Esophagus muscularis mucosa (tissue), 4 donors: ENCODE measurements around the gene DNAH7. TPM values are rescaled to one million over a fixed set of nuclear protein-coding genes. Genes with fewer than 3 reads are reported as not detected.
"Not testable (repeated sequence)": the region's sequence is repeated elsewhere in the genome, so short reads cannot be mapped to it uniquely, and the experiment has no call there.

Experiments
- DNase-seq: peaks from one replicate; pipeline ENCODE4 v3.0.0-alpha.2; 2017; ENCODE audit errors: extremely low spot score
- H3K27ac ChIP-seq, 4 donors: fragments of 200-600 bp; sonication (generic); replicated peaks in 1 of 4; 1 replicate in 3 of 4; 2 replicates in 1 of 4; pipeline ENCODE4 v1.5.1; 2016 to 2019; ENCODE audit warnings: mild to moderate bottlenecking in 1 of 4
- H3K27me3 ChIP-seq, 4 donors: fragments of 200-600 bp; sonication (generic); one replicate each; pipeline versions ENCODE4 v1.5.1 to v1.6.0; 2016 to 2019
- H3K36me3 ChIP-seq, 4 donors: fragments of 200-600 bp; sonication (generic); one replicate each; pipeline ENCODE4 v1.5.1; 2016 to 2019
- H3K4me1 ChIP-seq, 4 donors: fragments of 200-600 bp; sonication (generic); one replicate each; pipeline ENCODE4 v1.5.1; 2016 to 2019
- H3K4me3 ChIP-seq, 4 donors: fragments of 200-600 bp; sonication (generic); 1 replicate in 2 of 4; 2 replicates in 2 of 4; pipeline ENCODE4 v1.5.1; 2016 to 2019; ENCODE audit warnings: mild to moderate bottlenecking in 4 of 4, moderate library complexity in 1 of 4
- H3K9me3 ChIP-seq, 4 donors: fragments of 200-600 bp; sonication (generic); 1 replicate in 3 of 4; 2 replicates in 1 of 4; pipeline ENCODE4 v1.5.1; 2016 to 2019
- EP300 ChIP-seq: sonication (generic); formaldehyde crosslinking; IDR thresholded peaks from one replicate; pipeline ENCODE4 v1.6.1; 2017; ENCODE audit warnings: antibody characterized with exemption
- POLR2A ChIP-seq: fragments of 450-650 bp; IDR thresholded peaks from one replicate; pipeline ENCODE4 v1.6.1; 2017; ENCODE audit warnings: antibody characterized with exemption, moderate library complexity, mild to moderate bottlenecking, low read depth
- POLR2AphosphoS5 ChIP-seq, 2 donors: sonication (generic); formaldehyde crosslinking; IDR thresholded peaks; one replicate each; pipeline ENCODE4 v1.6.1; 2017; ENCODE audit warnings: antibody characterized with exemption in 2 of 2
- WGBS: methylation state at CpG from one replicate; pipeline ENCODE4 v1.1.5; 2018; 5-methylcytosine and 5-hydroxymethylcytosine counted together
- intact Hi-C: fragments of 100-400 bp; cut with DNase I; formaldehyde crosslinking; loops from one replicate; pipeline ENCODE4 v1.15.1; 2023
- total RNA-seq, 4 donors: library from RNA; depleted of rRNA; stranded (reverse); fragments of >200 nt; gene quantifications; one replicate each; pipeline versions ENCODE4 v1.1.0 to v1.2.1, GENCODE V29; 2016
- TF ChIP-seq, protein P1 (sequence below), 3 experiments: fragments of 200-600 bp in 2 of 3; fragments of 450-650 bp in 1 of 3; sonication (generic) in 2 of 3; IDR thresholded peaks; one replicate each; pipeline ENCODE4 v1.5.1; 2017 to 2019; ENCODE audit warnings: antibody characterized with exemption in 3 of 3, mild to moderate bottlenecking in 2 of 3, moderate library complexity in 1 of 3

DNAH7 gene
- total RNA-seq, 4 donors from 2014 or later, result 0.39 to 0.98 (median 0.66) TPM

DNA sequence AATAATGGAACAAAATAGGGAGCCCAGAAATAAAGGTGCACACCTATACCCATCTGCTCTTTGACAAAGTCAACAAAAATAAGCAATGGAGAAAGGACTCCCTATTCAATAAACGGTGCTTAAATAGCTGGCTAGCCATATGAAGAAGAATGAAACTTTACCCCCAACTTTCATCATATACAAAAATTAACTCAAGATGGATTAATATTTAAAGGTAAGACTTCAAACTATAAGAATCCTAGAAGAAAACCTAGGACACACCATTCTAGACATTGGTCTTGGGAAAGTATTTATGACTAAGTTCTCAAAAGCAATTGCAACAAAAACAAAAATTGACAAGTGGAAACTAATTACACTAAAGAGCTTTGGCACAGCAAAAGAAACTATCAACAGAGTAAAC lies 139.1 kb downstream of the DNAH7 start:
- H3K9me3 ChIP-seq, result no peaks in the 10 kb centered on the region
- no peaks in the 10 kb centered on the region for H3K27me3 ChIP-seq
- H3K4me3 ChIP-seq, result no peak overlapping the region
- no peak for DNase-seq
- H3K4me1 ChIP-seq, result no peaks in the 10 kb centered on the region
- H3K27ac ChIP-seq, result no peak overlapping the region
- intact Hi-C loops, result no loop called here
- WGBS, result 95% methylated on average over 1 of the region's 1 CpG
- no peaks in the 10 kb centered on the region for H3K36me3 ChIP-seq
- no peak for TF ChIP-seq POLR2A

DNA sequence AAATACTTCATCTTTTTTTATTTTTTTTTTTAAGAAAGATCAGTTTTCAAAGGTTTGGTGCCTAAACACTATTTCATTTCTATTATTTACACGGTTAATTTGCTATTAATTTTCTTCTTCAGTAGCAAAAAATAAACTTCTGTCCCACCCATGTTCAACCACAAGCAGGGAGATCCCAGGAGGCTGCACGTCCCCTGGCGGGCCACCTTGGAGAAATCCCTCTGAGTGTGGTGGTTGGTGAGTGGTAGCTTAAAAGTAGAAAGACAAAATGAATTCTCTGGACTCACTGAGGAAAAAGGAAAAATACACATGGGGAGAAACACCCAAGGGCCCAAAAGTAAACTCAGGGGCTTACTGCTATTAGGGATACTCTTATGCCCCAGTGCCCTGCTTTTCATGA lies 143.5 kb downstream of the DNAH7 start:
- intact Hi-C loops, result no loop called here
- Histone ChIP-seq H3K9me3 (peaks cover 0 to 2% (median 0%) of the 10 kb centered on the region in 4 donors), H3K27ac (no peak overlapping the region), H3K4me3 (no peak overlapping the region), H3K27me3 (no peaks in the 10 kb centered on the region), H3K4me1 (no peaks in the 10 kb centered on the region), H3K36me3 (no peaks in the 10 kb centered on the region)
- WGBS, result 83% methylated on average over 3 of the region's 3 CpGs
- no peak for TF ChIP-seq POLR2A
- no peak for TF ChIP-seq EP300
- no peak for DNase-seq

DNA sequence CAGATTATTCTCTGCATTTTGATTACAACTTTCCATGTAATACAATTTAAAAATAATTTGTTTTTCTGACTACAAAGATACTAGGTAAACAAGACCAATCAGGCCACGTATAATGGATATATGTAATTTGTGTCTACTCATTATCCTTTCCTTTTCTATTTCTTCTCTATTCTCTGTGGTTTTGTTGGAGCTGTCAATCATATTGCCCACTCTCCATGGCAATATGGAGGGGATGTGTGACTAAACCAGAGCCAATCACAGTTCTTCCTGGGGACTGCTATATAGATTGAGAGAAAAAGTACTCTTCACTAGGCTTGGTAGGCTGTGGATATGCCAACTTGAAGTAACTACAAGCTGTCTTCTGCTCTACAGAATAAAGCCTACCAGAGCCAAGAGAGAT lies 144.7 kb downstream of the DNAH7 start:
- intact Hi-C loops, result no loop called here
- Histone ChIP-seq H3K4me3 (no peak overlapping the region), H3K27ac (no peak overlapping the region), H3K27me3 (no peaks in the 10 kb centered on the region), H3K9me3 (peaks cover 0 to 3% (median 0%) of the 10 kb centered on the region in 4 donors), H3K4me1 (no peaks in the 10 kb centered on the region), H3K36me3 (no peaks in the 10 kb centered on the region)
- WGBS, result 78% methylated on average over 1 of the region's 1 CpG
- DNase-seq, result no peak
- TF ChIP-seq POLR2AphosphoS5 (IDR thresholded peaks at IDR 0.05) (no peak), POLR2A (no peak), EP300 (no peak)
- TF ChIP-seq, protein P1, sequence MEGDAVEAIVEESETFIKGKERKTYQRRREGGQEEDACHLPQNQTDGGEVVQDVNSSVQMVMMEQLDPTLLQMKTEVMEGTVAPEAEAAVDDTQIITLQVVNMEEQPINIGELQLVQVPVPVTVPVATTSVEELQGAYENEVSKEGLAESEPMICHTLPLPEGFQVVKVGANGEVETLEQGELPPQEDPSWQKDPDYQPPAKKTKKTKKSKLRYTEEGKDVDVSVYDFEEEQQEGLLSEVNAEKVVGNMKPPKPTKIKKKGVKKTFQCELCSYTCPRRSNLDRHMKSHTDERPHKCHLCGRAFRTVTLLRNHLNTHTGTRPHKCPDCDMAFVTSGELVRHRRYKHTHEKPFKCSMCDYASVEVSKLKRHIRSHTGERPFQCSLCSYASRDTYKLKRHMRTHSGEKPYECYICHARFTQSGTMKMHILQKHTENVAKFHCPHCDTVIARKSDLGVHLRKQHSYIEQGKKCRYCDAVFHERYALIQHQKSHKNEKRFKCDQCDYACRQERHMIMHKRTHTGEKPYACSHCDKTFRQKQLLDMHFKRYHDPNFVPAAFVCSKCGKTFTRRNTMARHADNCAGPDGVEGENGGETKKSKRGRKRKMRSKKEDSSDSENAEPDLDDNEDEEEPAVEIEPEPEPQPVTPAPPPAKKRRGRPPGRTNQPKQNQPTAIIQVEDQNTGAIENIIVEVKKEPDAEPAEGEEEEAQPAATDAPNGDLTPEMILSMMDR (IDR thresholded peaks at IDR 0.05), result no peak

DNA sequence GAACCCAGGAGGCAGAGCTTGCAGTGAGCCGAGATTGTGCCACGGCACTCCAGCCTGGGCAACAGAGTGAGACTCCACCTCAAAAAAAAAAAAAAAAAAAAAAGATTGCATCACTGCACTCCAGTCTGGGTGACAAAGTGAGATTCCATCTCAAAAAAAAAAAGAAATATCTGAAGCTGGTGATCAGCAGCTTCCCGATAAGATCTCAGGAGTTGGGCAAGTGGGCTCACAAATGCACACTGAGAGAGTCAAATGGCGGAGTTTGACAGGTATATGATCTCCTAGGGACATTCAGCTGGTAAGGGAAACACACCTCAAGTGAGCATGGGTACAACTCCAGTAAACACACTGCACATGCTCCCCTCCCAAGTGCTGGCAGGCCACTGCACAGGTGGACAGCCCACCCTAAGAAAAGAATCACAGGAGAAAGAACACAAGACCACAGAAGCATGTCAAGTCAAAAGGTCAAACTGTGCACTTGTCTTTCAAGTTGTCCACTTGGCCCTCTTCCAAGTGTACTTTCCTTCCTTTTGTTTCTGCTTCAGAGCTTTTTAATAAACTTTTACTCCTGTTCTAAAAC lies 151.5 kb downstream of the DNAH7 start:
- intact Hi-C loops, result not testable (repeated sequence)

DNA sequence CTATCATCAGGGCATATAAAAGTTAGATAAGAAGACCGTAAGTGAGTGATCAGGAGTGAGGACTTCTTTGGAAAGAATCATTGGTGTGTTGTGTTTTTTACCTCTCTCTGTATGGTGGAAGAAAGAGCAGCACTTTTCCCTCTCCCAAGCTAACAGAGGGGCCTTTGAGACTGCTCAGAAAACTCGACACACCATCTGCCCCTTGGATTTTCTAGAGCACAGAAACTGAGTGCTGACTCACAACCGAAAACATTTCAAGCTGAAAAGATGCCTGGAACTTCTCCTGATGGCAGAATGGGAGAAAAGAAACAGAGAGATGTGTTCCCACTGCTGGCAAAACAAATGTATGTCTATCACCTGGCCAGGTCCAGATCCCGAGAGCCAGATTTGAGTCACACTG lies 156.6 kb downstream of the DNAH7 start:
- intact Hi-C loops, result no loop called here
- no peaks in the 10 kb centered on the region for H3K4me1 ChIP-seq
- H3K9me3 ChIP-seq, result no peaks in the 10 kb centered on the region
- TF ChIP-seq POLR2AphosphoS5 (IDR thresholded peaks at IDR 0.05) (no peak), POLR2A (no peak), EP300 (no peak)
- TF ChIP-seq, protein P1 (IDR thresholded peaks at IDR 0.05), result no peak
- no peak for DNase-seq
- H3K36me3 ChIP-seq, result no peaks in the 10 kb centered on the region
- WGBS, result 83% methylated on average over 4 of the region's 4 CpGs
- no peak overlapping the region for H3K27ac ChIP-seq
- no peak overlapping the region for H3K4me3 ChIP-seq
- H3K27me3 ChIP-seq, result no peaks in the 10 kb centered on the region

More for the DNA sequence above, 151.5 kb downstream of the DNAH7 start:
- H3K4me3 ChIP-seq, H3K36me3 ChIP-seq, H3K27ac ChIP-seq, H3K27me3 ChIP-seq, DNase-seq, H3K4me1 ChIP-seq, H3K9me3 ChIP-seq: not testable (repeated sequence)
- 89% methylated on average over 4 of the region's 4 CpGs for WGBS

DNA sequence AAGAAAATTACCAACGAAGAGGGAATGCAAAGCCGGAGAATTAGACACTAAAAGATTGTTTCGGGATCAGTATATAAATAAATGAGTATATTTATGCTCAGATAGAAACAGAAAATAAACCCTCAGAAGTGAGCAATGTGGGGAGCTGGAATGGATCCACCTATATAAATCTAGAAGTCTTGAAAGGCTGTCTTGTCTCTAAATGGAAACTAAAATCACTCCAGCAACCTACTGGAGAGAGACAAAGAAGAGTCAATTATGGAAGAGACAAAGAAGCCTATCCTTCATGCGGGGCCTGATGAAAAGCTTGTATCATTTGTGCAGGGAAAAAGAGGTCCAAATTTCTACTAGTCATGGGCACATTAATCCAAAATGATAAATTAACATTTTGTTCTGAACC lies 158.1 kb downstream of the DNAH7 start:
- Histone ChIP-seq H3K27me3 (no peaks in the 10 kb centered on the region), H3K4me3 (no peak overlapping the region), H3K27ac (no peak overlapping the region), H3K9me3 (no peaks in the 10 kb centered on the region), H3K36me3 (no peaks in the 10 kb centered on the region), H3K4me1 (no peaks in the 10 kb centered on the region)
- TF ChIP-seq, protein P1 (IDR thresholded peaks at IDR 0.05), result no peak
- TF ChIP-seq POLR2AphosphoS5 (IDR thresholded peaks at IDR 0.05) (no peak), EP300 (no peak), POLR2A (no peak)
- intact Hi-C loops, result no loop called here
- DNase-seq, result no peak
- WGBS, result 83% methylated on average over 4 of the region's 4 CpGs
